Panc1 (cell line): Measurements from ENCODE around the gene GMPPA. TPM values are rescaled to one million over a fixed set of nuclear protein-coding genes. Genes with fewer than 3 reads are reported as not detected.
A peak's percentile ranks its signal among the peaks of the same experiment; 100 is the strongest.

Experiments
- ATAC-seq: fragments of 200-7000 bp; cut with Tn5 transposase; 2 replicates; pipeline ENCODE4 v1.9.1; 2020; ENCODE audit warnings: mild to moderate bottlenecking, moderate library complexity
- BruUV-seq: library from RNA; stranded (reverse); fragments of 400-500 nt; replicated peaks from 2 replicates; lab custom pipeline; 2021; lab: Mats Ljungman, UMichigan
- CTCF ChIA-PET: fragments of 300-600 bp; sonication (Branson Sonifier 250); formaldehyde crosslinking; loops from one replicate; lab custom pipeline; 2022; ENCODE audit warnings: antibody characterized with exemption; lab: Charles Lee
- POLR2A ChIA-PET: fragments of 300-600 bp; sonication (Branson Sonifier 250); formaldehyde crosslinking; loops from one replicate; lab custom pipeline; 2022; ENCODE audit warnings: antibody characterized with exemption; lab: Charles Lee
- DNase-seq: peaks from one replicate; pipeline ENCODE4 v3.0.0-alpha.2; 2010; ENCODE audit warnings: low read depth, low spot score
- H3K27ac ChIP-seq: 2 replicates; pipeline ENCODE4 v1.5.1; 2011; ENCODE audit warnings: mild to moderate bottlenecking, low read length, inconsistent platforms
- H3K27me3 ChIP-seq: fragments of 200-500 bp; sonication (Bioruptor generic); 2 replicates; pipeline ENCODE4 v1.6.0; 2014; ENCODE audit warnings: low read length, inconsistent platforms; ENCODE audit not compliant: control insufficient read depth, insufficient read depth
- H3K36me3 ChIP-seq: fragments of 200-500 bp; sonication (Bioruptor generic); 2 replicates; pipeline ENCODE4 v1.5.1; 2014; ENCODE audit warnings: inconsistent platforms, mild to moderate bottlenecking, low read length, moderate library complexity; ENCODE audit not compliant: control insufficient read depth, insufficient read depth
- H3K4me1 ChIP-seq: 2 replicates; pipeline ENCODE4 v1.5.1; 2011; ENCODE audit warnings: inconsistent platforms, mild to moderate bottlenecking, low read length, moderate library complexity; ENCODE audit not compliant: control insufficient read depth, insufficient read depth
- H3K4me3 ChIP-seq, 2 experiments: 2 replicates each; pipeline ENCODE4 v1.5.1; 2011 to 2012; ENCODE audit warnings: low read depth in 2 of 2, low read length in 2 of 2, mild to moderate bottlenecking in 2 of 2, inconsistent platforms in 1 of 2, moderate library complexity in 1 of 2
- H3K9me3 ChIP-seq: fragments of 200-500 bp; sonication (Bioruptor generic); 2 replicates; pipeline ENCODE4 v1.5.1; 2014; ENCODE audit warnings: low read depth, mild to moderate bottlenecking, inconsistent platforms, low read length, moderate library complexity; ENCODE audit not compliant: control insufficient read depth, insufficient read depth
- POLR2AphosphoS5 ChIP-seq: IDR thresholded peaks from 2 replicates; pipeline ENCODE4 v1.6.1; 2012; ENCODE audit warnings: mild to moderate bottlenecking, low read depth, low read length, moderate library complexity
- SIN3A ChIP-seq: IDR thresholded peaks from 2 replicates; pipeline ENCODE4 v1.6.1; 2012; ENCODE audit warnings: low read depth, mild to moderate bottlenecking, low read length, moderate library complexity, borderline replicate concordance; ENCODE audit not compliant: insufficient read depth
- TCF7L2 ChIP-seq: IDR thresholded peaks from 2 replicates; pipeline ENCODE4 v1.6.1; 2011; ENCODE audit warnings: mild to moderate bottlenecking, low read depth, low read length, inconsistent platforms
- in situ Hi-C: cut with HindIII; loops from 2 replicates; pipeline ENCODE4 v1.10.0; 2016; ENCODE audit warnings: low sequenced_read_pairs, low pct_unique_long_range_greater_than_20kb
- intact Hi-C: fragments of 100-400 bp; cut with micrococcal nuclease; formaldehyde crosslinking; loops from one replicate; pipeline ENCODE4 v1.10.0; 2022; ENCODE audit not compliant: unreplicated experiment
- total RNA-seq: library from RNA; stranded (reverse); gene quantifications from one replicate; pipeline ENCODE4 v1.2.1, GENCODE V29; 2021; ENCODE audit not compliant: unreplicated experiment
- TF ChIP-seq, protein P1 (sequence below), 2 experiments: IDR thresholded peaks; 2 replicates each; pipeline ENCODE4 v1.6.1; 2011 to 2012; ENCODE audit warnings: low read depth in 2 of 2, control low read depth in 1 of 2, low read length in 1 of 2, mild to moderate bottlenecking in 1 of 2, moderate library complexity in 1 of 2; ENCODE audit not compliant: insufficient read depth in 1 of 2
- TF ChIP-seq, protein P2 (sequence below): fragments of 450-650 bp; IDR thresholded peaks from 2 replicates; pipeline ENCODE4 v1.5.1; 2017; ENCODE audit warnings: mild to moderate bottlenecking

GMPPA gene
- total RNA-seq, 1 experiment from 2014 or later, result 66.2 TPM

DNA sequence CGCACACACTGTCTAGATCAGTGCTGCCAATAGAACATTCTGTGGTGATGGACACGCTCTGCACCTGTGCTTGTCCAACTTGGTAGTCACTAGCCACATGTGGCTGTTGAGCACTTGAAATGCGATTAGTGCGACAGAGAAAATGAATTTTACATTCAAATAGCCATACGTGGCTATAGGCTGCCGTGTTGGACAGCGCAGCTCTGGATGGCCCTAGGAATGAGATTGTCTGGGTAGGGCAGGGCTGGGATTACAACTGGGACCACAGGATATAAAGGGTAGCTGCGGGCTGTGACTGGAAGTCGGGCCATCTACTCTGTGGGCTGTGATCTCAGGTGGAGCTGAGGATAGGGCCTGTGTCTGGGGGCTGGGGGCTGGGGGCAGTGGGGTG lies 20.8 kb downstream of the GMPPA start:
- H3K4me3 ChIP-seq, result no peak overlapping the region

DNA sequence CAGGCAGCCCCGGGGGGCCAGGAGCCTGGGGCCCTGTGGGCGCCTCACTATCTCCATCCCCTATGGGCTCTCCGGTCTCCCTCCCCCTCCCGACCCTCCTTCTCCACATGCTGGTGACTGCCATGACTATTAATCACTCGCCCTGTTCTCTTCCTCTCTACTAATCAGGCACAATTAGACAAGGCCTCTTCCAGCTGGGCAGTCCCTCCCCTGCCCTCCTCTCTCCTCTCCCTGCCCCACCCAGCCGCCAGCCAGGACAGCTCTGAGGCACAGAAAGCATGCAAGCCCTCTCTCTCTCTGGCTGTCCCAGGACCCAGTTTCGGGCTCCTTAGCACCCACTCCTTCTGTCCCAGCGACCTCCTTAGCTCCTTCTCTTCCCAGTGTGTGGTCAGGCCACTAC lies 21.4 kb downstream of the GMPPA start:
- BruUV-seq, result no TSS peak
- Histone ChIP-seq H3K4me1 (peaks cover 10% of the 10 kb centered on the region), H3K36me3 (no peaks in the 10 kb centered on the region), H3K4me3 (no peak overlapping the region), H3K9me3 (no peaks in the 10 kb centered on the region), H3K27ac (no peak overlapping the region), H3K27me3 (no peaks in the 10 kb centered on the region)
- intact Hi-C loops, result no loop called here
- in situ Hi-C loops, result no loop called here
- CTCF ChIA-PET, result interaction anchor here (0.8 to 2.9 kb wide), 9 partner anchors 9 to 117 kb away, joined by 3 to 12 read pairs (median 7); partner anchors contain the start of gene GMPPA
- POLR2A ChIA-PET, result no interaction called here
- no peak for DNase-seq
- no peak for ATAC-seq
- TF ChIP-seq TCF7L2 (no peak), POLR2AphosphoS5 (no peak), SIN3A (no peak)
- TF ChIP-seq, protein P1, sequence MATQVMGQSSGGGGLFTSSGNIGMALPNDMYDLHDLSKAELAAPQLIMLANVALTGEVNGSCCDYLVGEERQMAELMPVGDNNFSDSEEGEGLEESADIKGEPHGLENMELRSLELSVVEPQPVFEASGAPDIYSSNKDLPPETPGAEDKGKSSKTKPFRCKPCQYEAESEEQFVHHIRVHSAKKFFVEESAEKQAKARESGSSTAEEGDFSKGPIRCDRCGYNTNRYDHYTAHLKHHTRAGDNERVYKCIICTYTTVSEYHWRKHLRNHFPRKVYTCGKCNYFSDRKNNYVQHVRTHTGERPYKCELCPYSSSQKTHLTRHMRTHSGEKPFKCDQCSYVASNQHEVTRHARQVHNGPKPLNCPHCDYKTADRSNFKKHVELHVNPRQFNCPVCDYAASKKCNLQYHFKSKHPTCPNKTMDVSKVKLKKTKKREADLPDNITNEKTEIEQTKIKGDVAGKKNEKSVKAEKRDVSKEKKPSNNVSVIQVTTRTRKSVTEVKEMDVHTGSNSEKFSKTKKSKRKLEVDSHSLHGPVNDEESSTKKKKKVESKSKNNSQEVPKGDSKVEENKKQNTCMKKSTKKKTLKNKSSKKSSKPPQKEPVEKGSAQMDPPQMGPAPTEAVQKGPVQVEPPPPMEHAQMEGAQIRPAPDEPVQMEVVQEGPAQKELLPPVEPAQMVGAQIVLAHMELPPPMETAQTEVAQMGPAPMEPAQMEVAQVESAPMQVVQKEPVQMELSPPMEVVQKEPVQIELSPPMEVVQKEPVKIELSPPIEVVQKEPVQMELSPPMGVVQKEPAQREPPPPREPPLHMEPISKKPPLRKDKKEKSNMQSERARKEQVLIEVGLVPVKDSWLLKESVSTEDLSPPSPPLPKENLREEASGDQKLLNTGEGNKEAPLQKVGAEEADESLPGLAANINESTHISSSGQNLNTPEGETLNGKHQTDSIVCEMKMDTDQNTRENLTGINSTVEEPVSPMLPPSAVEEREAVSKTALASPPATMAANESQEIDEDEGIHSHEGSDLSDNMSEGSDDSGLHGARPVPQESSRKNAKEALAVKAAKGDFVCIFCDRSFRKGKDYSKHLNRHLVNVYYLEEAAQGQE (IDR thresholded peaks at IDR 0.05; ENCODE audit: insufficient read depth in 1 of 2, low read depth in 2 of 2, low read length in 1 of 2), result no peak
- TF ChIP-seq, protein P2, sequence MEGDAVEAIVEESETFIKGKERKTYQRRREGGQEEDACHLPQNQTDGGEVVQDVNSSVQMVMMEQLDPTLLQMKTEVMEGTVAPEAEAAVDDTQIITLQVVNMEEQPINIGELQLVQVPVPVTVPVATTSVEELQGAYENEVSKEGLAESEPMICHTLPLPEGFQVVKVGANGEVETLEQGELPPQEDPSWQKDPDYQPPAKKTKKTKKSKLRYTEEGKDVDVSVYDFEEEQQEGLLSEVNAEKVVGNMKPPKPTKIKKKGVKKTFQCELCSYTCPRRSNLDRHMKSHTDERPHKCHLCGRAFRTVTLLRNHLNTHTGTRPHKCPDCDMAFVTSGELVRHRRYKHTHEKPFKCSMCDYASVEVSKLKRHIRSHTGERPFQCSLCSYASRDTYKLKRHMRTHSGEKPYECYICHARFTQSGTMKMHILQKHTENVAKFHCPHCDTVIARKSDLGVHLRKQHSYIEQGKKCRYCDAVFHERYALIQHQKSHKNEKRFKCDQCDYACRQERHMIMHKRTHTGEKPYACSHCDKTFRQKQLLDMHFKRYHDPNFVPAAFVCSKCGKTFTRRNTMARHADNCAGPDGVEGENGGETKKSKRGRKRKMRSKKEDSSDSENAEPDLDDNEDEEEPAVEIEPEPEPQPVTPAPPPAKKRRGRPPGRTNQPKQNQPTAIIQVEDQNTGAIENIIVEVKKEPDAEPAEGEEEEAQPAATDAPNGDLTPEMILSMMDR, result no peak

More for the DNA sequence above, 20.8 kb downstream of the GMPPA start:
- H3K27ac ChIP-seq, result no peak overlapping the region
- in situ Hi-C loops, result no loop called here
- CTCF ChIA-PET, result interaction anchor here (0.8 to 2.9 kb wide), 4 partner anchors 21 to 117 kb away, joined by 3 to 12 read pairs (median 7); partner anchors contain the start of gene GMPPA
- POLR2A ChIA-PET, result no interaction called here
- no peak for DNase-seq
- BruUV-seq, result no TSS peak
- intact Hi-C loops, result no loop called here
- H3K4me1 ChIP-seq, result peaks cover 10% of the 10 kb centered on the region
- no peaks in the 10 kb centered on the region for H3K27me3 ChIP-seq
- H3K9me3 ChIP-seq, result no peaks in the 10 kb centered on the region
- no peaks in the 10 kb centered on the region for H3K36me3 ChIP-seq
- ATAC-seq, result no peak
- TF ChIP-seq, protein P2, result no peak
- TF ChIP-seq, protein P1 (IDR thresholded peaks at IDR 0.05; ENCODE audit: insufficient read depth in 1 of 2, low read depth in 2 of 2, low read length in 1 of 2), result peak in 1 of 2 experiments; percentile 41; a peak in 1 of 4 replicates
